ENCODE results near the gene BLACAT1. TPM values are rescaled to one million over a fixed set of nuclear protein-coding genes. Genes with fewer than 3 reads are reported as not detected.

The BLACAT1 gene
- total RNA-seq, 2 donors from 2014 or later, result not detected

GRCh38 chr1:205449750-205450443 lies 5.9 kb downstream of the BLACAT1 start:
- Histone ChIP-seq H3K9me3 (no peaks in the 10 kb centered on the region), H3K4me3 (no peak overlapping the region), H3K27me3 (replicated peaks; ENCODE audit: insufficient read depth) (peaks cover 5% of the 10 kb centered on the region), H3K36me3 (no peaks in the 10 kb centered on the region), H3K4me1 (ENCODE audit: control insufficient read depth in 1 of 2, low read depth in 2 of 2) (peaks cover 0 to 3% of the 10 kb centered on the region in 2 donors), H3K27ac (no peak overlapping the region)
- DNase-seq (ENCODE audit: low spot score), result no peak
- TF ChIP-seq CTCF (IDR thresholded peaks at IDR 0.05), result no peak
- no peak for ATAC-seq (ENCODE audit: insufficient number of reproducible peaks, low FRiP score, low read depth)

DNA sequence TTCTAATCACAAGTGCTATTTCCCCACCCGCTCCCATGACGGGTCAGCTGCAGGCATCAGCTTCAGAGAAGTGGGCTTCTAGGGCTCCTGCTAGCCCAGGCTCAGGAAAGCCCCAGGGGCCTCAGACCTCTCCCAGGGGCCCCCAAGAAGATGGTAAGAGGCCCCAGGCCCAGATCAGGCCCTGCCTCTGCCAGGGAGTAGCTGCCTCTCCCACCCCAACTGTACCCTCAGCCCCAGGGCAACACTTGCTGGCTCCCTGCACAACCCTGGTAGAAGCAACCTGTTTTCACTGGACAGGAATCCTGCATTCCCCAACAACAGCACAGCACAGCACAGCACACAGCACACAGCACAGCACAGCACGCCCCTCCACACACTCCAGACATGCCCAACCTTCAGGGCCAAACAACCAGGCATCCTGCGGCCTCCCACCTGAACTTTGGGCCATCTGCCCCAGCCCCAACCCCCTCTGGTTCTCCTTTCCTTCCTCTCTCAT lies 6.5 kb downstream of the BLACAT1 start:
- Histone ChIP-seq H3K27me3 (replicated peaks; ENCODE audit: insufficient read depth) (no peaks in the 10 kb centered on the region), H3K4me3 (no peak overlapping the region), H3K27ac (no peak overlapping the region), H3K4me1 (ENCODE audit: control insufficient read depth in 1 of 2, low read depth in 2 of 2) (peaks cover 0 to 7% of the 10 kb centered on the region in 2 donors), H3K36me3 (no peaks in the 10 kb centered on the region), H3K9me3 (no peaks in the 10 kb centered on the region)
- DNase-seq (ENCODE audit: low spot score), result no peak
- TF ChIP-seq CTCF (IDR thresholded peaks at IDR 0.05), result no peak
- no peak for ATAC-seq (ENCODE audit: insufficient number of reproducible peaks, low FRiP score, low read depth)

DNA sequence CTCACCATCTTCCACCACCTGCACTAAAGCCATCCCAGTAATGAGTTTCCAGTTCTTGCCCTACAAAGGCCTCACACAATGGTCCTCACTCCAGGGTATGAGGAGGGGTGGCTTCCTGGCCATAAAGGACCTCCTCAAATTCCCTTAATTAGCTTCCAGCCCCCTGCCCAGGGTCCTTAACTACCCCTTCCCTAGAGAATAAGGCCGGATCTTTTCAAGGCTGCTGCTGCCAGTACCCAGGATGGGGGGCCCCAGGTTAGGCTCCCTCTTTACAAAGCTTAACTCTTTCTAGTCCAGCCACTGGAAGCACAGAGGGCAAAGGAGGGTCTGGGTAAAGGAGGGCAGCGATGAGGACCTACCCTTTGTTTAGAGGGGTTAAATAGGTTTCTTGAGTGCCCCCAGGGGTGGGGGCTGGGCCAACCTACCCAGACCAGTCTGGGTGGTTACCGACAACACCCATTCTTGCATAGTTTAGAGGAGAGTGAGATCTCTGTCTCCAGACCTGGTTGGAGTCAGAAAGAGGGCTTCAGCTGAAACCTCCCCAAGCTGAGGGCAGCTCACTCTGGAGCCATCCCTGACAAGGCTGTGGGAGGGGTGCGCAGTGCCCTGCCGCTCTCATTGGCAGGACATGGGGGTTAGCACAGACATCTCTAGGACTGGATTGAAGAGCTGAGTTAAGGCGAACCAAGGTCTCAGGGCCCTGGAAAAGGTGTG lies 7.1 kb downstream of the BLACAT1 start:
- TF ChIP-seq CTCF (IDR thresholded peaks at IDR 0.05), result no peak
- ATAC-seq (ENCODE audit: insufficient number of reproducible peaks, low FRiP score, low read depth) (no peak), DNase-seq (ENCODE audit: low spot score) (no peak)
- Histone ChIP-seq H3K9me3 (no peaks in the 10 kb centered on the region), H3K36me3 (no peaks in the 10 kb centered on the region), H3K27ac (no peak overlapping the region), H3K4me3 (no peak overlapping the region), H3K4me1 (ENCODE audit: control insufficient read depth in 1 of 2, low read depth in 2 of 2) (peaks cover 0 to 12% of the 10 kb centered on the region in 2 donors), H3K27me3 (replicated peaks; ENCODE audit: insufficient read depth) (no peaks in the 10 kb centered on the region)

DNA sequence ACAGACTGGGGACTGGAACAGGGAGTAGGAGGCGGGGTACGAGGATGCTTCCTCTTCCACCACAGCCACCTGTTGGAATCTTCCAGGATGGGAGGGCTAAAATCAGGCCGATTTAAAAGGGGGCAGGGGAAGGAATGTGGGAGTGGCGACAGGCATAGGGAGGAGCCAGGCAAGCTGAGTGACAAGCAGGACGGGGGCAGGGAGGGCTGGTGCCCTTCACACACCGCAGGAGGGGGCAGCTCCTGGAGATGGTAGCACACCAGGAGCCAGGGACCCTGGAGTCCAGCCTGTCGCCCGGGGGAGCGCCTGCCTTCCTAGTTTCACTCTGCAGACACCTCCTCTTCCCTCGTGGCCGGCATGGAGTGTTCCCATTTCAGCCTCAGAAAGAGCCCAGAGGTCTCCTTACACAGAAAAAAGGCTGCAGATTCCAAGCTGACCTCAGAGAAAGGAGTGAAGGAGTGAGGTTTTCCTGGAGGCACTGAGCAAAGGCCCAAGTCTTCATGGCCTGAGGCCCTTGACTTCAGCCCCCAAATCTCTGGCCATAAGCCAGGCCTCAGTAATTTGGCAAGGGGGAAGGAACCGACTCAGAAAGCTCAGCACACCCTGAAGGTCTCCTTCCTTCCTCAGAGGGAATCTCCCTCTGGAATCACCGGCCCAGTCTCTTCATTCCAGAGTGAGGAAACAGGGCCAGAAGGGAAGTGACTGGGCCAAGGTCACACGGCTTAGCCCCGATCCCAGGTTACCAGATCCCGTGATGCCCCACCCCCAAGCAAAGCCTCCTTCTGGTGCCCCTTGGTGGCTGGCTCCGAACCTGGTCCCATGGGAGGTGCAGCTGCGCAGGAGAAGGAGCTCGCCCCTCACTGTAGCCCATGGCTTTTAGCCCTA lies 8.1 kb downstream of the BLACAT1 start:
- Histone ChIP-seq H3K4me1 (ENCODE audit: control insufficient read depth in 1 of 2, low read depth in 2 of 2) (peaks cover 0 to 12% of the 10 kb centered on the region in 2 donors), H3K4me3 (no peak overlapping the region), H3K36me3 (no peaks in the 10 kb centered on the region), H3K9me3 (no peaks in the 10 kb centered on the region), H3K27ac (no peak overlapping the region), H3K27me3 (replicated peaks; ENCODE audit: insufficient read depth) (no peaks in the 10 kb centered on the region)
- no peak for TF ChIP-seq CTCF (IDR thresholded peaks at IDR 0.05)
- no peak for ATAC-seq (ENCODE audit: insufficient number of reproducible peaks, low FRiP score, low read depth)
- no peak for DNase-seq (ENCODE audit: low spot score)

DNA sequence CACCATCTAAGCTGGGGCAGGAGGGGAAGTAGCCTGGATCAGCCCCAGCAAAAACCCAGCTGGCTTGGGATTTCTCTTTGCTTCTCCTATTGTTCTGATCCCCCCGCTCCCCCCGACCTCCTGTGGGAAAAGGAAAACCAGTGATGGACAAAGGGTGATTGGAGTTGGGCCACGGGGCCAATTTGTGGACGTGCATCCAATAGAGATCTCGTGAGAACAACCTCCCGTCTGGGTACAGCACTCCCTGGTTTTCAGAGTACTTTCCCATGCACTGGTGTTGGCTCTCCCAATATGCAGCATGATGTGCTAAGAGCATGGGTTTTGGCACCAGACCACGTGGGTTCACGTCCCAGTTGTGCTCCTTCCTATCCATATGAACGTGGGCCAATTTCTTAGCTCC lies 9.0 kb downstream of the BLACAT1 start:
- peaks cover 0 to 12% of the 10 kb centered on the region in 2 donors for H3K4me1 ChIP-seq (ENCODE audit: control insufficient read depth in 1 of 2, low read depth in 2 of 2)
- H3K9me3 ChIP-seq, result no peaks in the 10 kb centered on the region
- H3K27me3 ChIP-seq (replicated peaks; ENCODE audit: insufficient read depth), result no peaks in the 10 kb centered on the region
- no peaks in the 10 kb centered on the region for H3K36me3 ChIP-seq
- no peak for TF ChIP-seq CTCF (IDR thresholded peaks at IDR 0.05)
- ATAC-seq (ENCODE audit: insufficient number of reproducible peaks, low FRiP score, low read depth) (no peak), DNase-seq (ENCODE audit: low spot score) (no peak)
- no peak overlapping the region for H3K27ac ChIP-seq
- no peak overlapping the region for H3K4me3 ChIP-seq
